Left ventricle myocardium inferior (tissue), 1 donor: ENCODE measurements around the gene PKDCC. TPM values are rescaled to one million over a fixed set of nuclear protein-coding genes. Genes with fewer than 3 reads are reported as not detected.
A peak's percentile ranks its signal among the peaks of the same experiment; 100 is the strongest.

ENCODE experiments used
- DNase-seq: peaks from one replicate; pipeline ENCODE4 v3.0.0-alpha.2; 2020
- H3K27ac ChIP-seq: fragments of 200-600 bp; replicated peaks from 2 replicates; pipeline ENCODE4 v1.8.0; 2021
- H3K27me3 ChIP-seq: fragments of 200-600 bp; 2 replicates; pipeline ENCODE4 v1.8.0; 2021; ENCODE audit warnings: low read depth
- H3K36me3 ChIP-seq: fragments of 200-600 bp; 2 replicates; pipeline ENCODE4 v1.8.0; 2021
- H3K4me1 ChIP-seq: fragments of 200-600 bp; 2 replicates; pipeline ENCODE4 v1.8.0; 2021
- H3K4me3 ChIP-seq: fragments of 200-600 bp; 2 replicates; pipeline ENCODE4 v1.8.0; 2021; ENCODE audit warnings: mild to moderate bottlenecking, moderate library complexity
- H3K9me3 ChIP-seq: fragments of 200-600 bp; replicated peaks from 2 replicates; pipeline ENCODE4 v1.8.0; 2021
- intact Hi-C: fragments of 100-400 bp; cut with micrococcal nuclease; formaldehyde crosslinking; loops from one replicate; pipeline ENCODE4 v1.11.0; 2022
- total RNA-seq: library from RNA; stranded (reverse); fragmentation: NEBNext Ultra II Directional; extraction: Animal tissue kit (Norgen Biotek cat#: 25700); gene quantifications from one replicate; pipeline ENCODE4 v1.2.1, GENCODE V29; 2021
- TF ChIP-seq, protein P1 (sequence below): fragments of 200-600 bp; IDR thresholded peaks from 2 replicates; pipeline ENCODE4 v1.8.0; 2021; ENCODE audit warnings: antibody characterized with exemption, mild to moderate bottlenecking, borderline replicate concordance
- donor health status: DM: no; HTN: yes; CAD: no; lungs with severe emphysema.

PKDCC gene
- total RNA-seq, 1 donor from 2014 or later: 88.7 TPM

DNA sequence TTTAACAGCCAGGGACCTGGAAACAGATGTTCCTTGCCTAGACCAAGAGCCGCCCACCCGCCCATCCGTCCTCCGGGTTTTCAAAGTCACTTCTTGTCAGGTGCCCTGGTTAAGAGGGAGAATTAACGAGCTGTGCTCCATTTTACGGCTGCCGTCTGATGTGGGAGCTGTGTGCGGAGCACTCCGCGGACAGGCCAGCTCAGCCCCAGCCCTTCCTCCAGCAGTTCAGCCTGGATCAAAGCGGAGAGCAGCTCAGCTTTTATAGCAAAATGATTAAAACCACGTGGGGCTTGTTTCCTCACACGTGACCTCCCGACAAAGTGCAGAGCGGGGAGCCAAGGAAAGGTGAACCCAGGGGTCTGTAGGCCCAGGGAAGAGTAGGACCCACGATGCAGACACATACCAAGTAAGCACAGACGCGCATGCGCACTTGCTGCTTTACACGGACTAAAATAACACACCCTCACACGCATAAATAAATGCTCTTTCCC is 46.1 kb upstream of the PKDCC start:
- Histone ChIP-seq H3K4me1 (peaks cover 12% of the 10 kb centered on the region), H3K27me3 (no peaks in the 10 kb centered on the region), H3K4me3 (no peak overlapping the region), H3K27ac (no peak overlapping the region), H3K36me3 (no peaks in the 10 kb centered on the region), H3K9me3 (peaks cover 7% of the 10 kb centered on the region)
- intact Hi-C loops: no loop called here
- TF ChIP-seq, protein P1, sequence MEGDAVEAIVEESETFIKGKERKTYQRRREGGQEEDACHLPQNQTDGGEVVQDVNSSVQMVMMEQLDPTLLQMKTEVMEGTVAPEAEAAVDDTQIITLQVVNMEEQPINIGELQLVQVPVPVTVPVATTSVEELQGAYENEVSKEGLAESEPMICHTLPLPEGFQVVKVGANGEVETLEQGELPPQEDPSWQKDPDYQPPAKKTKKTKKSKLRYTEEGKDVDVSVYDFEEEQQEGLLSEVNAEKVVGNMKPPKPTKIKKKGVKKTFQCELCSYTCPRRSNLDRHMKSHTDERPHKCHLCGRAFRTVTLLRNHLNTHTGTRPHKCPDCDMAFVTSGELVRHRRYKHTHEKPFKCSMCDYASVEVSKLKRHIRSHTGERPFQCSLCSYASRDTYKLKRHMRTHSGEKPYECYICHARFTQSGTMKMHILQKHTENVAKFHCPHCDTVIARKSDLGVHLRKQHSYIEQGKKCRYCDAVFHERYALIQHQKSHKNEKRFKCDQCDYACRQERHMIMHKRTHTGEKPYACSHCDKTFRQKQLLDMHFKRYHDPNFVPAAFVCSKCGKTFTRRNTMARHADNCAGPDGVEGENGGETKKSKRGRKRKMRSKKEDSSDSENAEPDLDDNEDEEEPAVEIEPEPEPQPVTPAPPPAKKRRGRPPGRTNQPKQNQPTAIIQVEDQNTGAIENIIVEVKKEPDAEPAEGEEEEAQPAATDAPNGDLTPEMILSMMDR: no peak
- DNase-seq: no peak

DNA sequence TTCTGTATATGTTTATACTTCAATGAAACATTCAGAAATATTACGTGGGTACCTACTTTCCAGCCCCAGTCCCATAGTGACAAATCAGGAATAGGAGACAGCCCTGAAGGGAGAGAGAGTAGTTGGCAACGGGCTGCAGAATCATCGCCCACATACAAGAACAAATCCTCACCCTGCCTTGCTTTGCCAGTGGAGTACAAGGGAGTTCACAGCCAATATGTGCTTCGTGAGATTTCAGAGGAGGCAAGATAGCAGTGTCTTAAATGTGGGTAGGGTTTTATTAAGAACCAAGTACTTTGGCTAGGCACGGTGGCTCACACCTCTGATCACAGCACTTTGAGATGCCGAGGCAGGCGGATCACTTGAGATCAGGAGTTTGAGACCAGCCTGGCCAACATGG is 40.3 kb upstream of the PKDCC start:
- intact Hi-C loops: no loop called here
- no peak for DNase-seq
- TF ChIP-seq, protein P1: no peak
- Histone ChIP-seq H3K9me3 (peaks cover 7% of the 10 kb centered on the region), H3K27me3 (no peaks in the 10 kb centered on the region), H3K27ac (no peak overlapping the region), H3K4me3 (no peak overlapping the region), H3K4me1 (peaks cover 5% of the 10 kb centered on the region), H3K36me3 (no peaks in the 10 kb centered on the region)

DNA sequence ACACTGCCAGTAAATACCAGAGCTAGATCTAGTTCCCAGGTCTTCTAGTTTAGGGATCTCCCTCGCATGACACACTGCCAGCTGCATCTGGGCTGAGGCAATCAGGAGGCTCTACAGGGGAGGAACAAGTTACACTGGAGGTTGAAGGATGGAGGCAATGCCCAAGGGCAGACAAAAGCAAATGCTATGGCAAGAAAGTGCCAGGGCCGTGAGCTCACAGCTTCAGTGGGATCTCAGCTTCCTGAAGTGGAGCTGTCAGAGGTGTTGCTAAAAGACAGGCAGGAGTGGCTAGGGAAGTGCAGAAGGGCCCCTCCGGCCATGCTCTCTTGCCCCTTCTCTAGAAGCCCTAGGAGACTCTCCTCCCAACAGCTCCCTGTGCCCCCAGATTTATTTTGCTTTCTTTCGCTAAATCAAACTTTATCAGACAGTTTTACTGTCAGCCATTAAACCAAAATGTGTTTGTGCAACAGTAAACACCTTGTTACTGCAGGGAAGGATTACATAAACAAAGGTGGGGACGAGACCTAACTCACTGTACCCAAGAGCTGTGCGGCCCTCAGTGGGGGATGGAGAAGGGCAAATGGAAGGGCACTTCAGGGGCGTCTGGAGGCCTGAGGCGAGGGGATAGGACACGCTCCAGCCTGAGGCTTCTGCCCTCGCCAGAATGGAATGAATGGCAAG is 39.4 kb upstream of the PKDCC start:
- intact Hi-C loops: no loop called here
- no peaks in the 10 kb centered on the region for H3K36me3 ChIP-seq
- no peak for DNase-seq
- H3K27ac ChIP-seq: no peak overlapping the region
- TF ChIP-seq, protein P1: no peak
- no peaks in the 10 kb centered on the region for H3K27me3 ChIP-seq
- peaks cover 5% of the 10 kb centered on the region for H3K4me1 ChIP-seq
- H3K9me3 ChIP-seq: peaks cover 7% of the 10 kb centered on the region
- no peak overlapping the region for H3K4me3 ChIP-seq

DNA sequence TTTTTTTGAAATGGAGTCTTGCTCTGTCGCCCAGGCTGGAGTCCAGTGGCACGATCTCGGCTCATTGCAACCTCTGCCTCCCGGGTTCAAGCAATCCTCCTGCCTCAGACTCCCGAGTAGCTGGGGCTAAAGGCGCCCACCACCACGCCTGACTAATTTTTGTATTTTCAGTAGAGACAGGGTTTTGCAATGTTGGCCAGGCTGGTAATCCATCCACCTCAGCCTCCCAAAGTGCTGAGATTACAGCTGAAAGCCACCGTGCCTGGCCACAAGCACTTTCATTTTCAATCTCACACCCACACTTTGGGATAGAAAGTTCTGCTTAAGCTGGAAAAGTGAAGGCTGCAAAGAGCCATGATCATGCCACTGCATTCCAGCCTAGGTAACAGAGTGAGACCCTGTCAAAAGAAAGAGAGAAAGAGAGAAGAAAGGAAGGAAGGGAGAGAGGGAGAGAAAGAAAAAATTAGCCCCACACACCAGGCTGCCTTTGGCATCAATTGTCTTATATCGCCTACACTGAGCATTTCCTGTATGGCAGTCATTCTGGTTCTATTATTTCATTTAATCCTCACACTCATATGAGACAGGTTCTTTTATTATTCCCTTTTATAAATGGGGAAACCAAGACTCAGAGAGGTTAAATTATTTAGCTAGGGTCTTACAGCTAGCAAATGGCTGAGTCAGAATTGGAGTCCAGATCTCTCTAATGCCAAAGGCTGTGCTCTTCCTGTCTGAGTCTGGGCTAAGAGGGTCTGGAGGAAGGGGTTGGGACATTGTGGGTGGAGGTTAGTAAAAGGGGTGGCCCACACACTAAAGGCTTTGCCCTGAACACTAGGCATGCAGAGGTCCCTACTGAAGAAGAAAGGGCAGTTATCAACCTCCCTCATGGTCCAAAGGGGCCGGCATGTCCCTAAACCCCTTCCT is 37.9 kb upstream of the PKDCC start:
- Histone ChIP-seq H3K36me3 (no peaks in the 10 kb centered on the region), H3K9me3 (no peaks in the 10 kb centered on the region), H3K27me3 (no peaks in the 10 kb centered on the region), H3K4me1 (peaks cover 5% of the 10 kb centered on the region), H3K27ac (no peak overlapping the region), H3K4me3 (peak overlapping the region; percentile 9)
- TF ChIP-seq, protein P1: no peak
- DNase-seq: no peak
- intact Hi-C loops: no loop called here

DNA sequence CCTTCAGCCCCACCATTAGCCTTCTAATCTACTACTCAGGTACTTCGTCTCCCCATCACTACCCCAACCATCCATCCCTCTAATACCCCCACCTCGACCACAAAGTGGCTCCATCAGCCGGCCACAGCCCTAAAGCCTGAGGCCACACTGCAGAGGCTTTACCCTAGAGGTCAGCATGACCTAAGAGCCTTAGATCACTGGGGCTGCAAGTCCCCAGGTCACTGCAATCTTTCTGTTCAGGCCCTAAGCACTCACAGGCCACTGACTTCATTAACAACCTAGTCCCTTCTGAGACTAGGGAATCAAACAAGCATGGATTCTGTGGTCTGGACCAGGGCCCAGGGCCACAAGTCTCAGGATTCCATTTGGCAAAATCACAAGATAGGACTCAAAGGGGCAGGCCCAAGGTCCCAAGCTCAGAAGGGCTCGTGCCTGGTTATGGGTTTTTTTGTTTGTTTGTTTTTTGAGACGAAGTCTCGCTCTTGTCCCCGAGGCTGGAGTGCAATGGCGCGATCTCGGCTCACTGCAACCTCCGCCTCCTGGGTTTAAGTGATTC is 37.0 kb upstream of the PKDCC start:
- Histone ChIP-seq H3K4me1 (peaks cover 5% of the 10 kb centered on the region), H3K27ac (no peak overlapping the region), H3K27me3 (no peaks in the 10 kb centered on the region), H3K9me3 (no peaks in the 10 kb centered on the region), H3K4me3 (no peak overlapping the region), H3K36me3 (no peaks in the 10 kb centered on the region)
- DNase-seq: no peak
- TF ChIP-seq, protein P1: no peak
- intact Hi-C loops: no loop called here
